GM10266 (cell line): ENCODE results near the gene SREBF2.

Source experiments
- DNase-seq: peaks from one replicate; pipeline ENCODE4 v3.0.0; 2012; ENCODE audit errors: extremely low spot score
- CTCF ChIP-seq: IDR thresholded peaks from 2 replicates; pipeline ENCODE4 v1.5.1; 2012; ENCODE audit warnings: mild to moderate bottlenecking, low read depth; ENCODE audit not compliant: control insufficient read depth, insufficient read depth; ENCODE audit errors: missing control alignments

SREBF2 gene

GRCh38 chr22:41952713-41953112 is 119.8 kb downstream of the SREBF2 start:
- no peak for DNase-seq
- TF ChIP-seq CTCF = no peak
